Nephron progenitor cell (in vitro differentiated cells): Measurements from ENCODE around the gene RAB11B.

Source experiments
- DNase-seq: peaks from one replicate; pipeline ENCODE4 v3.0.0; 2021
- H3K27ac Mint-ChIP-seq: 2 replicates; pipeline ENCODE4 v1.8.0; 2021; ENCODE audit warnings: mild to moderate bottlenecking, moderate library complexity, mixed read lengths
- H3K27me3 Mint-ChIP-seq: 2 replicates; pipeline ENCODE4 v1.8.0; 2021; ENCODE audit warnings: mild to moderate bottlenecking, low read depth, mixed read lengths; ENCODE audit not compliant: poor library complexity
- H3K36me3 Mint-ChIP-seq: 2 replicates; pipeline ENCODE4 v1.8.0; 2021; ENCODE audit warnings: low read depth, mixed read lengths
- H3K4me1 Mint-ChIP-seq: 2 replicates; pipeline ENCODE4 v1.8.0; 2021; ENCODE audit warnings: mixed read lengths
- H3K4me3 Mint-ChIP-seq: 2 replicates; pipeline ENCODE4 v1.8.0; 2021; ENCODE audit warnings: mild to moderate bottlenecking, moderate library complexity, mixed read lengths
- H3K9me3 Mint-ChIP-seq: 2 replicates; pipeline ENCODE4 v1.8.0; 2021; ENCODE audit warnings: mild to moderate bottlenecking, moderate library complexity, mixed read lengths
- TF ChIP-seq, protein P1 (sequence below): fragments of 200-600 bp; sonication (generic); IDR thresholded peaks from 2 replicates; pipeline ENCODE4 v1.5.0; 2021; ENCODE audit warnings: antibody characterized with exemption

Gene RAB11B

DNA sequence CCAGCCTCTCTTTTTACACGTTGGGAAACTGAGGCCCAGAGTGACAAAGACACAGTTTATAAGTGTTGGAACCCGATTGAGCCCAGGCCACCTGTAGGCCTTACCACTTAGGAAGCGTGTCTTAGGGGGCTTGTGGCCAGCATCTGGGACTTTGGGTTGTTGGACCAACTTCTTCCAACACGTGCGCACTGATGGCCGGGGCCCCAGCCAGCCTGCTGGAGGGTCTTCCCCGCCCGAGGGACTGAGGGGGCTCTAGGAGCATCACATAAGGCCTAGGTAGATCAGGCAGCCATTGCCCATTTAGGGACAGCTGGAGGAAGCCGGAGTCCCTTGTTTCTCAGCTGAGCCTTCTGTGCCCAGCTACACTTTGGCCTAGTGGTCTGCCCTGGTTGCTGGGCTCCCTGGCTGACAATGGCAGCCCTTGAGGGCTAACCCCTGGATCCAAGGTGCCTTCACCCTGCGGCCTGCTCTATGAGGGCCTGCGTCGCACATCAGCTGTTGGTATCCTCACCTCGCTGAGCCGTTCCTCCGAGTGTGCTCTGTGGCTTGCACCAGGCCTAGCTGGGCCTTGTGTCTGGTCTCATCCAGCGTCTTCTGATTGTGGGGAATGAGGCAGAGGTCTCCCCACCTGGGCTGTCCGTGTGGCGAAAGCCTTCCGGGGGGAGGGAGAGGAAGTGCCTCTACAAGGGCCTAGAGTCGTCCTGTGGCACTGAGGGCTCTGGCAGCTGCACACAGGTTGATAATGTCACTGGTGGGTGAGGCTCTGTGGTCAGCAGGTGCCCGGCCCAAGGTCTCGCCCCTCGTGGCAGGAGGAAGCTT, 1.2 kb downstream of the RAB11B start:
- peaks cover 7% of the 10 kb centered on the region for H3K9me3 Mint-ChIP-seq
- TF ChIP-seq, protein P1, sequence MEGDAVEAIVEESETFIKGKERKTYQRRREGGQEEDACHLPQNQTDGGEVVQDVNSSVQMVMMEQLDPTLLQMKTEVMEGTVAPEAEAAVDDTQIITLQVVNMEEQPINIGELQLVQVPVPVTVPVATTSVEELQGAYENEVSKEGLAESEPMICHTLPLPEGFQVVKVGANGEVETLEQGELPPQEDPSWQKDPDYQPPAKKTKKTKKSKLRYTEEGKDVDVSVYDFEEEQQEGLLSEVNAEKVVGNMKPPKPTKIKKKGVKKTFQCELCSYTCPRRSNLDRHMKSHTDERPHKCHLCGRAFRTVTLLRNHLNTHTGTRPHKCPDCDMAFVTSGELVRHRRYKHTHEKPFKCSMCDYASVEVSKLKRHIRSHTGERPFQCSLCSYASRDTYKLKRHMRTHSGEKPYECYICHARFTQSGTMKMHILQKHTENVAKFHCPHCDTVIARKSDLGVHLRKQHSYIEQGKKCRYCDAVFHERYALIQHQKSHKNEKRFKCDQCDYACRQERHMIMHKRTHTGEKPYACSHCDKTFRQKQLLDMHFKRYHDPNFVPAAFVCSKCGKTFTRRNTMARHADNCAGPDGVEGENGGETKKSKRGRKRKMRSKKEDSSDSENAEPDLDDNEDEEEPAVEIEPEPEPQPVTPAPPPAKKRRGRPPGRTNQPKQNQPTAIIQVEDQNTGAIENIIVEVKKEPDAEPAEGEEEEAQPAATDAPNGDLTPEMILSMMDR: no peak
- peaks cover 52% of the 10 kb centered on the region for H3K4me1 Mint-ChIP-seq
- no peaks in the 10 kb centered on the region for H3K27me3 Mint-ChIP-seq
- peak overlapping the region; percentile 77 for H3K4me3 Mint-ChIP-seq
- peaks cover 15% of the 10 kb centered on the region for H3K36me3 Mint-ChIP-seq
- peak overlapping the region; percentile 45 for H3K27ac Mint-ChIP-seq
- DNase-seq: no peak

- no peaks in the 10 kb centered on the region for H3K27me3 Mint-ChIP-seq
- peaks cover 8% of the 10 kb centered on the region for H3K36me3 Mint-ChIP-seq
- H3K4me1 Mint-ChIP-seq: peaks cover 58% of the 10 kb centered on the region
- peak overlapping the region; percentile 93 for H3K27ac Mint-ChIP-seq
- no peak for DNase-seq
- TF ChIP-seq, protein P1: no peak
- peaks cover under 1% of the 10 kb centered on the region for H3K9me3 Mint-ChIP-seq
- peak overlapping the region; percentile 50 for H3K4me3 Mint-ChIP-seq
Measured at GRCh38 chr19:8392017-8392591, 1.9 kb downstream of the RAB11B start.

DNA sequence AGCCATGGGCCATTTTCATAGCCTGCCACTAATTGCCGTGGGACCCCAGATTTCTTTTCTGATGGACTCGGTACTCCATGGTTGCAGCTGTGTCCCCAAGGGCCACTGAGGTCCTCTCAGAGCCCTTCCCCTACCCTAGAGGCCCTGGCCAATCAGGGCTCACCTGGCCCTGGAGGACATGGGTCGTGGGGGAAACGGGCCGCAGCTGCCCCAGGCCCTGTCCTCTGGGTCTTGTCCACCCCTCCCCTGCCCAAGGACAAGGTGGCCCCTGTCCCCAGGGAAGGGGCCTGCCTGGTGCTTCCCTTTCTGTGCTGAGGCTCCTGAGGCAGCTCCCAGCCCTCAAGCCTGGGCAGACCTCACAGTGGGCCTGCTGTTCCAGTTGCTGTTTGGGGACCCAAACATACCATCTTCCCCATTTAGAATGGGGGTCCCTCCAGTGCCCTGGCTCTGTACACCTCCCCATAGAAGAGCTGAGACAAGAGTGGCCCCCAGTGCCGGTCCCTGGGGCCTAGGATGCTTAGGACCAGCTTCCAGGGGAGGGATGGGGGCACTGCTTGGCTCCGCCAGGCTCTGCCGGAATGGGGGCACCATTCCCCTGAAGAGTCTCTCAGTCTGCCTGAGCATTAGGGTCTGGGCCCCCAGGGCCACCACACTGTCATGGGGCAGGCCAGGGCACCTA, 3.2 kb downstream of the RAB11B start:
- no peaks in the 10 kb centered on the region for H3K27me3 Mint-ChIP-seq
- no peak overlapping the region for H3K27ac Mint-ChIP-seq
- H3K36me3 Mint-ChIP-seq: no peaks in the 10 kb centered on the region
- H3K4me1 Mint-ChIP-seq: peaks cover 65% of the 10 kb centered on the region
- peak overlapping the region; percentile 24 for H3K4me3 Mint-ChIP-seq
- TF ChIP-seq, protein P1: no peak
- no peak for DNase-seq
- H3K9me3 Mint-ChIP-seq: no peaks in the 10 kb centered on the region

- peaks cover 69% of the 10 kb centered on the region for H3K4me1 Mint-ChIP-seq
- no peak for DNase-seq
- no peaks in the 10 kb centered on the region for H3K9me3 Mint-ChIP-seq
- TF ChIP-seq, protein P1: no peak
- H3K4me3 Mint-ChIP-seq: no peak overlapping the region
- H3K27me3 Mint-ChIP-seq: no peaks in the 10 kb centered on the region
- no peaks in the 10 kb centered on the region for H3K36me3 Mint-ChIP-seq
- H3K27ac Mint-ChIP-seq: peak overlapping the region; percentile 81
Measured at GRCh38 chr19:8393871-8394250, 3.7 kb downstream of the RAB11B start.

DNA sequence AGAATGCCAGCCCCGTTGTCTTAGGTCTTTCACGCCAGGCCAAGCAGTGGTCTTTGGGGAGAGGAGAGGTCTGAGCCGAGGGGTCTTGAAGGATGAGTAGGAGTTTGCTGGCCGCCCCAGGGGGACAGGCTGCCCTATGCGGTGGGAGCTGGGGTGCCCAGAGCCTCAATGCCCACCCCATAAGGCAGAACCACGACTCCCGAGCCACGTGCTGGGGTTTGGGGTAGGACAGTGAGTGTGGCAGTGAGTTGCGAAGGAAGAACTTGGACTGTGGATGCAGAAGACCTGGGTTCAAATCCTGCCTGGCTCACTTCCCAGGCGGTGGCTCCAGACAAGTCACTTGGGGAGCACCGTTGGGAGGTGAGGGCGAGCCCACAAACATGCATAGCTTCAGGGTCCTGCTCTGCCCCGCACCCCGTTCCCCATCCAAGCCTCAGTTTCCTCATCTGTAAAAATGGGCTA, 5.5 kb downstream of the RAB11B start:
- peak overlapping the region; percentile 80 for H3K27ac Mint-ChIP-seq
- H3K4me1 Mint-ChIP-seq: peaks cover 78% of the 10 kb centered on the region
- DNase-seq: no peak
- H3K27me3 Mint-ChIP-seq: no peaks in the 10 kb centered on the region
- H3K36me3 Mint-ChIP-seq: peaks cover 10% of the 10 kb centered on the region
- H3K9me3 Mint-ChIP-seq: no peaks in the 10 kb centered on the region
- H3K4me3 Mint-ChIP-seq: no peak overlapping the region
- TF ChIP-seq, protein P1: no peak
